Middle frontal gyrus (tissue), 1 donor: ENCODE data around the gene NUP43.
"Not testable (repeated sequence)": the region's sequence is repeated elsewhere in the genome, so short reads cannot be mapped to it uniquely, and the experiment has no call there.

ENCODE experiments used
- DNase-seq: peaks from one replicate; pipeline ENCODE4 v3.0.0-alpha.2; 2015; ENCODE audit warnings: low spot score; ENCODE audit errors: extremely low spot score

The NUP43 gene

GRCh38 chr6:149749594-149750135 lies 3.3 kb upstream of the NUP43 start, which contains the start of gene PCMT1:
Gene PCMT1, plus strand, starts transcription at chr6:149749741. Its CDS starts 161 bp downstream, at chr6:149749902.
- DNase-seq, result peak; percentile 80

- DNase-seq, result not testable (repeated sequence)
Measured at GRCh38 chr6:149749082-149749593, 2.8 kb upstream of the NUP43 start.

DNA sequence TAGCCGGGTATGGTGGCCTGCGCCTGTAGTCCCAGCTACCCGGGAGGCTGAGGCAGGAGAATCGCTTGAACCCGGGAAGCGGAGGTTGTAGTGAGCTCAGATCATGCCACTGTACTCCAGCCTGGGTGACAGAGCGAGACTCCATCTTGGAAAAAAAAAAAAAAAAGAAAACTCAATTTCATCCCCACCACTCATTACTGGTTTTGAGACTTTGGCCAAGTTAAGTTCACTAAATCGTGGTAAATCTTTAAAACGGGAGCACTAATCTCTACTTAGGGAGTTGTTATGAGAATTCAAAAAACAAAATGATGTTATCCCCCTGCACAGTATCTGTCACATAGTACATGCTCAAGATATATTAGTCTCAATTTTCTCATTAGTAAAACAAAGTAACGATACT lies 1.1 kb downstream of the NUP43 start:
- not testable (repeated sequence) for DNase-seq

- DNase-seq, result no peak
Measured at GRCh38 chr6:149734915-149735314, 11.4 kb downstream of the NUP43 start.

DNA sequence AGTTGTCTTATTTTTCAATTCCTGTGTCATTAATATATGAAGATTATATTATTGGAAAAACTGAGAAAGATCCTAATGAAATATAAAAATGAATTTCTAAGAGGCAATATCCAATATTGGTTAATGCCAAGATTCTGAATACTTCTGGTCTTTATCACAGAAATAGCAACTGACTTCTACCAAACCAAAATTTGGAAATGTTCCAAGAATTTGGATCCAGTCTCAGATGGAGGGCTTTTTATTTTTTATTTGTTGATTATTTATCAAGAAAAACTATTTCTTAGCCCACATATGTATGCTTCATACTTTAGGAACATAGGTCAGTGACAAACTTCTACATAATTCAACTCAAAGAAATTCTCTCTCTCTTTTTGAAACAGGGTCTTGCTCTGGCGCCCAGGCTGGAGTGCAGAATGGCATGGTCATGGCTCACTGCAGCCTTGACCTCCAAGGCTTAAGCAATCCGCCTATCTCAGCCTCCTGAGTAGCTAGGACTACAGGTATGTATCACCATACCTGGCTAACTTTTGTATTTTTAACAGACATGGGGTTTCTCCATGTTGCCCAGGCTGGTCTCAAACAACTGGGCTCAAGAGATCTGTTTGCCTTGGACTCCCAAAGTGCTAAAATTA lies 13.1 kb downstream of the NUP43 start:
- no peak for DNase-seq

GRCh38 chr6:149729824-149730223 lies 16.5 kb downstream of the NUP43 start:
- DNase-seq, result no peak

DNA sequence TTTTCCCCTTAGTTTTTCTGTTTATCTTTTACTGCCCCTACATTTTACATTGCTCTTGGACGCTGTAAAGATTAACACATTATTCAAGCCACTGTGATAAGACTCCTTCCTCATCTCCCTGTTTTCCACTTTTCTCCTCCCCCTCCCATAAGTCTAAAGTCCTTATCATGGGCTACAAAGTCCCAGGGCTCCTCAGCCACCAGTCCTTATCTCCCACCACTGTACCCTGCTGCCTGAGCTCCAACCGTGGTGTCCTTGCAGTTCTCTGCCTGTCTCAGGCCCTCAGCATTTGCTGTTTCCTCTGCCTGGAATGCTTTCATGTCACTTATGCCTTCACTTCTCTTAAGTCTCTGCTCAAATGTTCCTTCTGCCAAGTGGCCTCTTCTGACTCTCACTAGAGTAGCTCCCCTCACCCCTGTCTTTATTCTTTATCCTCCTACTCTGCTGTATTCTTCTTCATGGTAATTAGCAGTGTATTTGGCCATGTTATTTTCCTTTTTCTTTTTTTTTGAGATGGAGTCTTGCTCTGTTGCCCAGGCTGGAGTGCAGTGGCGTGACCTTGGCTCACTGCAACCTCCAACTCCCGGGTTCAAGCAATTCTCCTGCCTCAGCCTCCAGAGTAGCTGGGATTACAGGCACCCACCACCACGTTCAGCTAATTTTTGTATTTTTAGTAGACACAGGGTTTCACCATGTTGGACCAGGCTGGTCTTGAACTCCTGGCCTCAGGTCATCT lies 17.7 kb downstream of the NUP43 start:
- no peak for DNase-seq

- no peak for DNase-seq
Measured at GRCh38 chr6:149727793-149728498, 18.4 kb downstream of the NUP43 start.

DNA sequence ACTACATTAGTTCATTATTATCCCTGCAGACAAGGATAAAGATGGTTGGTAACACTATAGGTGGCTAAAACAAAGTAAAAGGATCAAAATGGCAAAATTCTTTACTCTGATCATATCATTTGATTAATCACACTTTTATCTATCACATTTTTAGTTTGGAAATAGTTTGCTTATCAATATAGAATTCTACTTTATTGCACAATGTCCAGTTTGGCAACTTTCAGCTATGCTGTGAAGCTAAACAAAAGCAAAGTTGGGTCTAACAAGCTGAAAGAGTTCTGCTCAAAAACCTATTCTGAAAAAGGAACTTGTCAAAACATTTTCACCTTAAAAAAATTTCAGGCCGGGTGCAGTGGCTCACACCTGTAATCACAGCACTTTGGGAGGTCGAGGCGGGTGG lies 20.5 kb downstream of the NUP43 start:
- DNase-seq, result no peak

DNA sequence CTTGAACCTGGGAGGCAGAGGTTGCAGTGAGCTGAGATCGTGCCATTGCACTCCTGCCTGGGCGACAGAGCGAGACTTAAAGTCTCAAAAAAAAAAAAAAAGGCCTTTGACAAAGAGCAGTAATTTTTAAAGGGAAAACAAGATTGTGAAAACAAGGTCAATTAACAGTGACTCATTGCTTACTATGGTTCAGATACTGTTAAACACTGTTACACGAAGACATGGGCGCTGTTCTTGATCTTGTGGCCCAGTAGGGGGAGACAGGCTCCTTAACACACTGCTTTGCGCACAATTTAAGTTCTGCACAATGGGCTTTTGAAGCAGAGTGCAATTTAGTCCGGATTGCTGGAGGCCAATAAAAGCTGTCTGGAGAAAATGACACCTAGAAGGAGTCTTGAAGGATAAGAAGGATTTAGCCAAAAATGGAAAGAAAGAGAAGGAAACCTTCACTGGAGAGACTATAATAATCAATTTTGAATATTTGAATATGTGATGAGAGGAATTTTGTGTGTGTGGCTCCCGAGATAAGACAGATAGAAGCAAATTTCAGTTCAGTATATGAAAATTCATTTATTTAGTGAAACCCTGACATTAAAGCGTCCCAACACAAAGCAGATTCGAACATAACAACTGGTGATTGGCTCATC lies 22.4 kb downstream of the NUP43 start:
- peak; percentile 47 for DNase-seq

- no peak for DNase-seq
Measured at GRCh38 chr6:149723262-149723661, 23.1 kb downstream of the NUP43 start.

DNA sequence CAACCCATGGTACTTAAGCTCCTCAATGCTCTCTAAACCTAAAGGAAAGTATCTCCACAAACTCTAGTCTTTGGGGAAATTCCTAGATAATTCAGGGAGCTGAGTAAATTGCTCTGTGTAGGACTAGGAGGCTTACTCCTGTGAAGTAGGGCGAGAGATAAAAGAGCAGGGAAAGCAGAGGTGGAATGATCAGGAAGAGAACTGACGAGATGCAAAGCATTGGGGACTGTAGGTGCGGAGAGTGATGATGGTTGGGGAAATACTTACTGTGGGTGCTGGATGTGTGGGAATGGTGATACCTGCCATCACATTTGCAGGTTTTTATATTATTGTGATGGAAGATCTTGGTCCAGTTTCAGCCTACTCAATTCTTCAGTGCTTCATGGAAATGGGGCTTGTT lies 26.8 kb downstream of the NUP43 start:
- DNase-seq, result no peak

- DNase-seq, result peak; percentile 78
Measured at GRCh38 chr6:149717588-149718458, 28.5 kb downstream of the NUP43 start, which contains the start of gene LATS1. Gene LATS1, minus strand, starts transcription at chr6:149718101. Its CDS starts 15,975 bp downstream, at chr6:149702126.

- no peak for DNase-seq
Measured at GRCh38 chr6:149717255-149717587, 29.1 kb downstream of the NUP43 start.

- DNase-seq, result no peak
Measured at GRCh38 chr6:149716181-149716963, 30.0 kb downstream of the NUP43 start.

DNA sequence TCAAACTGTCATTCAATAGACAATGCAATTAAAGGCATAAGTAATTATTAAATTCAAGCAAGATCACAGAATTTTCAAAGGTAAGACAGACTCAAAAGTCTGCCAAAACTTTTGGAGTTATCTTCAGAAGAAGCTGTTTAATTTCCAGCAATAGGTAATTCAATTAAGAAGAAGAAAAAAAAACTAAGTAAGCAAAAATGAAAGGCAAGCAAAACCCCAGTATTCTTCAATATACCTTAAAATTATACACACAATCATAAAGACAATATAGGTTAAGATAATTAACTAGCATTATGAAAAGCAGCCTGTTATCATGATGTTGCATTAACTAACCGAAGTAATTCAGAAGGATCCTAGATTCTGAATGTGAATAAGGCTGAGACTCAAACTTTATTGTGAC lies 31.9 kb downstream of the NUP43 start:
- no peak for DNase-seq

DNA sequence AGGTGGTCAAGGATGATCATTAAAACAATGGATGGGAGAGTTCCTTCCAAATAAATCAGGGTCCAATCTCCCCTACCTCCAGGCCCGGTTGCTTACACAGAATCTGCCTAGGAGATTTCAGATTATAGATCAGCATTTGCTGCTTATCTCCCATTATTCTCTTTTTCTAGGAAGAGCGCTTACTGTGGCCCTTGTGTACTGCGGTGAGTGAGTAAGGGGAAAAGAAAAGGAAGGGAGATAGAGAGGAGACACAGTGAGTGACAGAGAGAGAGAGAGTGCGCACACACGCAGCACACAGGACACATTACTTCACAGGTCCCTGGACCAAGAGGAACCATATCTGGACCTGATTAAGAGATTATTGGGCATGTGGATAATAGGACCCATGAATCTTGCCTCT lies 34.6 kb downstream of the NUP43 start:
- DNase-seq, result no peak

GRCh38 chr6:149701714-149702113 lies 44.6 kb downstream of the NUP43 start:
- DNase-seq, result no peak

- DNase-seq, result no peak
Measured at GRCh38 chr6:149699150-149699549, 47.2 kb downstream of the NUP43 start.

- no peak for DNase-seq
Measured at GRCh38 chr6:149698175-149698574, 48.2 kb downstream of the NUP43 start.
